GM04503 (cell line): Measurements from ENCODE around the gene ATP10D.
"Not testable (repeated sequence)": the region's sequence is repeated elsewhere in the genome, so short reads cannot be mapped to it uniquely, and the experiment has no call there.

Experiments used
- DNase-seq: peaks from one replicate; pipeline ENCODE4 v3.0.0-alpha.2; 2012; ENCODE audit warnings: low read depth

ATP10D gene

GRCh38 chr4:47485047-47485692, at the start of gene ATP10D:
Gene ATP10D (plus strand): TSS chr4:47485275. CDS start chr4:47512541, 27,266 bp downstream.
- peak; percentile 65 for DNase-seq

GRCh38 chr4:47442980-47443379, 42.1 kb upstream of the ATP10D start:
- DNase-seq = no peak

GRCh38 chr4:47444031-47444430, 41.0 kb upstream of the ATP10D start:
- no peak for DNase-seq

GRCh38 chr4:47451657-47452056, 33.4 kb upstream of the ATP10D start:
- no peak for DNase-seq

GRCh38 chr4:47462799-47463234, 22.3 kb upstream of the ATP10D start:
- no peak for DNase-seq

- DNase-seq = peak; percentile 64
Observed at GRCh38 chr4:47463235-47463956, 21.7 kb upstream of the ATP10D start, which contains the start of gene COMMD8. Gene COMMD8 (minus strand): TSS chr4:47463702. CDS start chr4:47463651, 51 bp downstream.

GRCh38 chr4:47465004-47465403, 20.1 kb upstream of the ATP10D start:
- DNase-seq = no peak

GRCh38 chr4:47466056-47466785, 18.9 kb upstream of the ATP10D start:
- no peak for DNase-seq

- DNase-seq = no peak
Observed at GRCh38 chr4:47468706-47469365, 16.2 kb upstream of the ATP10D start.

- no peak for DNase-seq
Observed at GRCh38 chr4:47469951-47470350, 15.1 kb upstream of the ATP10D start.

GRCh38 chr4:47471064-47471463, 14.0 kb upstream of the ATP10D start:
- no peak for DNase-seq

GRCh38 chr4:47471591-47471990, 13.5 kb upstream of the ATP10D start:
- DNase-seq = no peak

GRCh38 chr4:47473141-47473750, 11.8 kb upstream of the ATP10D start:
- no peak for DNase-seq

- DNase-seq = no peak
Observed at GRCh38 chr4:47474799-47475198, 10.3 kb upstream of the ATP10D start.

GRCh38 chr4:47475411-47475810, 9.7 kb upstream of the ATP10D start:
- DNase-seq = no peak

- no peak for DNase-seq
Observed at GRCh38 chr4:47478804-47479203, 6.3 kb upstream of the ATP10D start.

- no peak for DNase-seq
Observed at GRCh38 chr4:47482326-47482725, 2.7 kb upstream of the ATP10D start.

- no peak for DNase-seq
Observed at GRCh38 chr4:47483745-47484144, 1.3 kb upstream of the ATP10D start.

GRCh38 chr4:47484168-47484567, 907 bp upstream of the ATP10D start:
- DNase-seq = no peak

- DNase-seq = no peak
Observed at GRCh38 chr4:47485768-47486167, 693 bp downstream of the ATP10D start.

- DNase-seq = no peak
Observed at GRCh38 chr4:47486231-47486673, 1.2 kb downstream of the ATP10D start.

- DNase-seq = not testable (repeated sequence)
Observed at GRCh38 chr4:47486727-47487126, 1.7 kb downstream of the ATP10D start.
